ENCODE measurements around the gene TAS2R60.
A peak's percentile ranks its signal among the peaks of the same experiment; 100 is the strongest.

DNA sequence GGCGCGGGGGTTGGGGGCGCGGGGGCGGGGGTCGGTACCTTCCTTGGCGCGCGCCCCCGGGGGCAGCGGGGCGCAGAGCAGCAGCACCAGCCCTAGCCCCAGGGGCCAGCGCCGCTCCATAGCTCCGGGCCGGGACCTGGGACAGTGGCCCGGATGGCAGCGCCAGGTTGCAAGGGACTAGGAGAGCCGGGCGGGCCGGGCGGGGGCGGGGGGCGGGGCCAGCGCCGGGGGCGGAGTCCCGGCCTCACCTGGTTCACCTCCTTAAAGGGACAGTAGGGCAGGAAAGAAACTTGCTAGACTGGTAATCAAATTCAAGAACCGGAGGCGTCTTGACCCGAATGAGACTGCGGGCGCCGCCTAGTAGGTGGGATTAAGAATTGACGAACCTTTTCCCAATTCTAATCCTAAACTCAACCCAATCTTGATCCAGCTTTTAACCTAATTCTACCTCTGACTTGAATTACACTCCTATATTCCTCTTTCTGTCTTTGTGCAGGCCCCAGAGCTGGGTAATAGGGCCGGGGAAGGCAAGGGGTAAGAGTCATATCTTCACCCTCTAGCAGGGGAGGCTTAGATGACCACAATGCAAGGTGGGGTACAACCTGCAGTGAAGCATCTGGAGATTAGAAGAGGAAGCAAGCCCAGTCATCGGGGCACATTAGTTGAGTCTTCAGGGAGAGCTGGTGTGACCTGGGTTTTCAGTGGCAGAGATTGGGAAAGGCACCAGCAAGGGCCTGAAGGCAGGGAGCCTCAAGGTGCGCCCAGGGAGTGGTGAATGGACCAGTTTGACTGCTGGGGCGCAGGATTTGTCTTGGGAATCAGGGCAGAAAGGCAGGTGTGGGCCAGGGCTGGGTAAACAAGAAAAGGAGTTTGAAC, 34.3 kb upstream of the TAS2R60 start, which contains the start of gene EPHA1:
- TF ChIP-seq, protein P1, sequence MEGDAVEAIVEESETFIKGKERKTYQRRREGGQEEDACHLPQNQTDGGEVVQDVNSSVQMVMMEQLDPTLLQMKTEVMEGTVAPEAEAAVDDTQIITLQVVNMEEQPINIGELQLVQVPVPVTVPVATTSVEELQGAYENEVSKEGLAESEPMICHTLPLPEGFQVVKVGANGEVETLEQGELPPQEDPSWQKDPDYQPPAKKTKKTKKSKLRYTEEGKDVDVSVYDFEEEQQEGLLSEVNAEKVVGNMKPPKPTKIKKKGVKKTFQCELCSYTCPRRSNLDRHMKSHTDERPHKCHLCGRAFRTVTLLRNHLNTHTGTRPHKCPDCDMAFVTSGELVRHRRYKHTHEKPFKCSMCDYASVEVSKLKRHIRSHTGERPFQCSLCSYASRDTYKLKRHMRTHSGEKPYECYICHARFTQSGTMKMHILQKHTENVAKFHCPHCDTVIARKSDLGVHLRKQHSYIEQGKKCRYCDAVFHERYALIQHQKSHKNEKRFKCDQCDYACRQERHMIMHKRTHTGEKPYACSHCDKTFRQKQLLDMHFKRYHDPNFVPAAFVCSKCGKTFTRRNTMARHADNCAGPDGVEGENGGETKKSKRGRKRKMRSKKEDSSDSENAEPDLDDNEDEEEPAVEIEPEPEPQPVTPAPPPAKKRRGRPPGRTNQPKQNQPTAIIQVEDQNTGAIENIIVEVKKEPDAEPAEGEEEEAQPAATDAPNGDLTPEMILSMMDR (IDR thresholded peaks at IDR 0.05; ENCODE audit: control extremely low read depth in 1 of 3, insufficient read depth in 1 of 3, low read depth in 1 of 3, low read length in 3 of 3): peak; percentile 47 to 72 (median 58)
- TF ChIP-seq SIN3A (conservative IDR thresholded peaks at IDR 0.05 in 1 of 2, IDR thresholded peaks at IDR 0.05 in 1 of 2; ENCODE audit: low read depth in 1 of 2, low read length in 2 of 2) (0 out of 4 replicates have a peak, but pooled peaks of 1 of the 2 experiments have one; percentile 29), POLR2AphosphoS5 (IDR thresholded peaks at IDR 0.05; ENCODE audit: low read depth, low read length) (peak; percentile 34; the same call in 1 of the 2 replicates)
